CD4-positive, CD25-positive, alpha-beta regulatory T cell (primary cell): ENCODE measurements around the gene COX11. TPM values are rescaled to one million over a fixed set of nuclear protein-coding genes. Genes with fewer than 3 reads are reported as not detected.

Experiments
- ATAC-seq, 2 donors: fragments of 150-1000 bp; cut with Tn5 transposase; one replicate each; pipeline ENCODE4 v1.10.0; 2021; ENCODE audit warnings: low read depth in 2 of 2, moderate number of reproducible peaks in 2 of 2, moderate library complexity in 1 of 2
- DNase-seq, 3 donors: peaks; one replicate each; pipeline versions ENCODE4 v3.0.0 to v3.0.0-alpha.2; 2012 to 2022; ENCODE audit warnings: mixed read lengths in 1 of 3
- H3K27ac ChIP-seq: one replicate; pipeline ENCODE4 v1.7.0; 2013; ENCODE audit warnings: mild to moderate bottlenecking, low read length; ENCODE audit not compliant: insufficient read depth, poor library complexity, severe bottlenecking
- H3K27me3 ChIP-seq: one replicate; pipeline ENCODE4 v1.7.0; 2013; ENCODE audit warnings: low read length; ENCODE audit not compliant: control insufficient read depth, insufficient read depth
- H3K36me3 ChIP-seq: one replicate; pipeline ENCODE4 v1.7.0; 2013; ENCODE audit warnings: mild to moderate bottlenecking, low read length, moderate library complexity; ENCODE audit not compliant: control insufficient read depth, insufficient read depth
- H3K4me1 ChIP-seq: 2 replicates; pipeline ENCODE4 v1.7.0; 2013; ENCODE audit warnings: mild to moderate bottlenecking, low read length; ENCODE audit not compliant: insufficient read depth, control insufficient read depth, poor library complexity, severe bottlenecking
- H3K4me3 ChIP-seq: one replicate; pipeline ENCODE4 v1.7.0; 2013; ENCODE audit warnings: low read depth, mild to moderate bottlenecking, low read length, moderate library complexity
- H3K9me3 ChIP-seq, 2 experiments: 1 replicate in 1 of 2; 2 replicates in 1 of 2; pipeline ENCODE4 v1.7.0; 2013; ENCODE audit warnings: low read length in 2 of 2, mild to moderate bottlenecking in 1 of 2, moderate library complexity in 1 of 2; ENCODE audit not compliant: control insufficient read depth in 2 of 2
- H3K27ac Mint-ChIP-seq, 3 donors: one replicate each; pipeline ENCODE4 v1.8.0; 2020 to 2022; ENCODE audit warnings: mild to moderate bottlenecking in 3 of 3, mixed read lengths in 3 of 3, moderate library complexity in 2 of 3
- H3K27me3 Mint-ChIP-seq: one replicate; pipeline ENCODE4 v1.8.0; 2022; ENCODE audit warnings: mild to moderate bottlenecking, mixed read lengths
- H3K36me3 Mint-ChIP-seq: one replicate; pipeline ENCODE4 v1.8.0; 2020; ENCODE audit warnings: mixed read lengths
- H3K4me1 Mint-ChIP-seq, 4 donors: one replicate each; pipeline ENCODE4 v1.8.0; 2020 to 2022; ENCODE audit warnings: mixed read lengths in 4 of 4, mild to moderate bottlenecking in 1 of 4
- H3K4me3 Mint-ChIP-seq, 4 donors: one replicate each; pipeline ENCODE4 v1.8.0; 2020 to 2022; ENCODE audit warnings: mild to moderate bottlenecking in 4 of 4, mixed read lengths in 4 of 4, moderate library complexity in 3 of 4
- H3K9me3 Mint-ChIP-seq, 7 donors: one replicate each; pipeline ENCODE4 v1.8.0; 2020 to 2022; ENCODE audit warnings: mixed read lengths in 7 of 7, mild to moderate bottlenecking in 3 of 7, moderate library complexity in 2 of 7
- polyA plus RNA-seq, 4 donors: library from polyadenylated mRNA; unstranded; fragments of 300-500 nt; fragmentation: Illumina TruSeq; gene quantifications; one replicate each; pipeline ENCODE4 v1.2.3, GENCODE V29; 2021
- total RNA-seq: library from RNA; stranded (reverse); gene quantifications from one replicate; pipeline ENCODE4 v1.2.3, GENCODE V29; 2022

Gene COX11
- total and polyA plus RNA-seq, 5 donors from 2014 or later, result 36.6 to 66.2 (median 62.2) TPM

DNA sequence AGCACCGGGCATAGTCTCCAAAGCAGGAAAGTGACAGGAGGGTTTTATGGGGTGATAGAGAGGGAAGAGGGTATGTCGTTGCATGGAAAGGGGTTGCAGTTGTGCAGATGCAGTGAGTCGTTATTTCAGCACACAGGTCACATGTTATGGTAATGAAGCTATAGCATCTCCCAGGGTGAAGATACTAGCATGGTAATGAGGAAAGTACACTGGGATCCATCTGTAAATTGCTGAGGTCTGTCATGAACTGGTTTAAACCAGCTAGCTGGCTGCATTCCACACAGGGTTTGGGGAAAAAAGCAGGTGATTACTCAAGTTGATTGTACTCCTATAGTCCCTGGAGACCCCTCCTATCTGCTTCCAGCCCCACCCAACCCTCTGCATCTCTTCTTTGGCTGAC, 11.7 kb downstream of the COX11 start:
- Histone ChIP-seq H3K4me1 (no peaks in the 10 kb centered on the region), H3K27ac (no peak overlapping the region), H3K36me3 (peaks cover 34% of the 10 kb centered on the region), H3K27me3 (no peaks in the 10 kb centered on the region), H3K4me3 (no peak overlapping the region), H3K9me3 (no peaks in the 10 kb centered on the region)
- peak overlapping the region in 1 of 3 donors; percentile 38 for H3K27ac Mint-ChIP-seq
- peaks cover 36% of the 10 kb centered on the region for H3K36me3 Mint-ChIP-seq
- no peak overlapping the region for H3K4me3 Mint-ChIP-seq
- no peaks in the 10 kb centered on the region for H3K9me3 Mint-ChIP-seq
- H3K4me1 Mint-ChIP-seq, result peaks cover 4 to 10% (median 5%) of the 10 kb centered on the region in 4 donors
- ATAC-seq (no peak), DNase-seq (no peak)
- H3K27me3 Mint-ChIP-seq, result no peaks in the 10 kb centered on the region

GRCh38 chr17:54951286-54951685, 17.2 kb downstream of the COX11 start:
- Mint-ChIP-seq H3K4me3 (no peak overlapping the region), H3K27me3 (peaks cover 10% of the 10 kb centered on the region), H3K36me3 (peaks cover 13% of the 10 kb centered on the region), H3K27ac (no peak overlapping the region), H3K4me1 (peaks cover 0 to 3% (median 0%) of the 10 kb centered on the region in 4 donors), H3K9me3 (peaks cover 0 to 2% (median 0%) of the 10 kb centered on the region in 7 donors)
- no peaks in the 10 kb centered on the region for H3K4me1 ChIP-seq
- no peak overlapping the region for H3K4me3 ChIP-seq
- H3K9me3 ChIP-seq, result no peaks in the 10 kb centered on the region
- ATAC-seq, result no peak
- no peaks in the 10 kb centered on the region for H3K36me3 ChIP-seq
- no peak overlapping the region for H3K27ac ChIP-seq
- H3K27me3 ChIP-seq, result peaks cover 1% of the 10 kb centered on the region
- DNase-seq, result no peak

DNA sequence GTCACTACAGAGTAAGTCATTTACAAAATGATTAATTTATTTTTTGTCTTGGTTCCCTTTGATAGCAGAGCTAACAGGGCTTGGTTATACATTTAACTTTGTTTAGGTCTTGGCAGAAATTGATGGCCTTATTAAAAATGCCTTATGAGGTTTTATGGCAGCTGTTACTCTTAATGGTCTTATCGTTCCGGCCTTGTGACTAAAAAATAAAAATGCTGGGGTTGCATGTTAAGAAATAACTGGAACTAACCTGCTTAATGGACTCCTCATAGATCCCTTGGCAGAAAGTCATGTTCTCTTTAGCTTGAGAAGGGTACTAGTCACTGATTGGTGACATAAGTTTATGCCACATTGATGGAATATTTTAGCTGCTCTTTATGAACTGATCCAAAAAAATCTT, 18.3 kb downstream of the COX11 start:
- Histone ChIP-seq H3K4me3 (no peak overlapping the region), H3K4me1 (no peaks in the 10 kb centered on the region), H3K9me3 (no peaks in the 10 kb centered on the region), H3K27ac (no peak overlapping the region), H3K27me3 (peaks cover 6% of the 10 kb centered on the region), H3K36me3 (no peaks in the 10 kb centered on the region)
- peaks cover 0 to 3% (median 0%) of the 10 kb centered on the region in 4 donors for H3K4me1 Mint-ChIP-seq
- peaks cover 19% of the 10 kb centered on the region for H3K27me3 Mint-ChIP-seq
- ATAC-seq (no peak), DNase-seq (no peak)
- no peak overlapping the region for H3K4me3 Mint-ChIP-seq
- no peak overlapping the region for H3K27ac Mint-ChIP-seq
- H3K36me3 Mint-ChIP-seq, result peaks cover 13% of the 10 kb centered on the region
- peaks cover 0 to 2% (median 0%) of the 10 kb centered on the region in 7 donors for H3K9me3 Mint-ChIP-seq

DNA sequence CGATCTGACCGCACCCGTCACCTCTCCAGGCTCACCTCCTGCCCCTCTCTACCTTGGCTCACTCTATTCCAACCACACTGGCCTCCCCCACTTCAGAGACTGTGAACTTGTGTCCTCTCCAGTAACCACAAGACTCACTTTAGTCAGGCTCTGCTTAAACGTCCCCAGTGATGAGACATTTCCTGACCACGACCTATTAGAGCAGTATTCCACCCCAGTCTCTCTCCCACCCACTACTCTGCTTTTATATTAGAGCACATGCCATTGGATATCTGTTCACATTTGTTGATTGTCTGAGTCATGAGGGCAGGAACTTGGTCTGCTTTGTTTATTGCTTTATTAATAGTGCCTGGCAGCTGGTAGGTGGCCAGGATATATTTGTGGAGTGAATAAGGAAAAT, 20.1 kb downstream of the COX11 start:
- Mint-ChIP-seq H3K4me1 (peaks cover 0 to 3% (median 0%) of the 10 kb centered on the region in 4 donors), H3K9me3 (peaks cover 0 to 5% (median 0%) of the 10 kb centered on the region in 7 donors), H3K36me3 (peaks cover 8% of the 10 kb centered on the region)

GRCh38 chr17:54947396-54947795, 21.1 kb downstream of the COX11 start:
- H3K9me3 Mint-ChIP-seq, result peaks cover 0 to 5% (median 0%) of the 10 kb centered on the region in 7 donors
- H3K4me1 Mint-ChIP-seq, result peaks cover 0 to 3% (median 0%) of the 10 kb centered on the region in 4 donors
- H3K27me3 Mint-ChIP-seq, result peaks cover 27% of the 10 kb centered on the region
- H3K4me3 Mint-ChIP-seq, result no peak overlapping the region
- Histone ChIP-seq H3K27me3 (peaks cover 6% of the 10 kb centered on the region), H3K4me3 (no peak overlapping the region), H3K4me1 (no peaks in the 10 kb centered on the region), H3K27ac (no peak overlapping the region), H3K9me3 (no peaks in the 10 kb centered on the region), H3K36me3 (no peaks in the 10 kb centered on the region)
- DNase-seq, result no peak
- H3K36me3 Mint-ChIP-seq, result peaks cover 8% of the 10 kb centered on the region
- ATAC-seq, result no peak
- H3K27ac Mint-ChIP-seq, result no peak overlapping the region

More for the DNA sequence above, 20.1 kb downstream of the COX11 start:
- Mint-ChIP-seq H3K27me3 (peaks cover 27% of the 10 kb centered on the region), H3K4me3 (peak overlapping the region in 1 of 4 donors; percentile 33), H3K27ac (no peak overlapping the region)
- Histone ChIP-seq H3K4me1 (no peaks in the 10 kb centered on the region), H3K4me3 (no peak overlapping the region), H3K9me3 (no peaks in the 10 kb centered on the region), H3K36me3 (no peaks in the 10 kb centered on the region), H3K27me3 (peaks cover 6% of the 10 kb centered on the region), H3K27ac (no peak overlapping the region)
- DNase-seq, result no peak
- no peak for ATAC-seq

GRCh38 chr17:54945671-54946070, 22.8 kb downstream of the COX11 start:
- Mint-ChIP-seq H3K4me3 (no peak overlapping the region), H3K9me3 (peaks cover 0 to 9% (median 0%) of the 10 kb centered on the region in 7 donors), H3K27me3 (peaks cover 27% of the 10 kb centered on the region), H3K36me3 (no peaks in the 10 kb centered on the region), H3K4me1 (peaks cover 0 to 3% (median 0%) of the 10 kb centered on the region in 4 donors), H3K27ac (no peak overlapping the region)
- Histone ChIP-seq H3K36me3 (no peaks in the 10 kb centered on the region), H3K27ac (no peak overlapping the region), H3K9me3 (no peaks in the 10 kb centered on the region), H3K4me3 (no peak overlapping the region), H3K27me3 (peaks cover 6% of the 10 kb centered on the region), H3K4me1 (no peaks in the 10 kb centered on the region)
- no peak for ATAC-seq
- no peak for DNase-seq

- Mint-ChIP-seq H3K36me3 (no peaks in the 10 kb centered on the region), H3K9me3 (peaks cover 0 to 9% (median 0%) of the 10 kb centered on the region in 7 donors), H3K4me3 (no peak overlapping the region), H3K4me1 (peaks cover 0 to 3% (median 0%) of the 10 kb centered on the region in 4 donors), H3K27ac (no peak overlapping the region), H3K27me3 (peaks cover 27% of the 10 kb centered on the region)
- Histone ChIP-seq H3K27ac (no peak overlapping the region), H3K9me3 (no peaks in the 10 kb centered on the region), H3K4me1 (no peaks in the 10 kb centered on the region), H3K36me3 (no peaks in the 10 kb centered on the region), H3K4me3 (no peak overlapping the region), H3K27me3 (peaks cover 6% of the 10 kb centered on the region)
- DNase-seq (no peak), ATAC-seq (no peak)
Observed at GRCh38 chr17:54945231-54945630, 23.2 kb downstream of the COX11 start.

- no peaks in the 10 kb centered on the region for H3K36me3 Mint-ChIP-seq
- H3K4me1 ChIP-seq, result no peaks in the 10 kb centered on the region
- H3K36me3 ChIP-seq, result no peaks in the 10 kb centered on the region
- H3K4me1 Mint-ChIP-seq, result peaks cover 0 to 3% (median 0%) of the 10 kb centered on the region in 4 donors
- no peak overlapping the region for H3K27ac ChIP-seq
- no peaks in the 10 kb centered on the region for H3K9me3 ChIP-seq
- no peak overlapping the region for H3K27ac Mint-ChIP-seq
- peaks cover 0 to 9% (median 0%) of the 10 kb centered on the region in 7 donors for H3K9me3 Mint-ChIP-seq
- peaks cover 6% of the 10 kb centered on the region for H3K27me3 ChIP-seq
- H3K4me3 ChIP-seq, result no peak overlapping the region
- H3K27me3 Mint-ChIP-seq, result peaks cover 27% of the 10 kb centered on the region
- ATAC-seq (no peak), DNase-seq (no peak)
- no peak overlapping the region for H3K4me3 Mint-ChIP-seq
Observed at GRCh38 chr17:54944796-54945195, 23.7 kb downstream of the COX11 start.
